ENCODE data around the gene PML.
A peak's percentile ranks its signal among the peaks of the same experiment; 100 is the strongest.

PML gene

DNA sequence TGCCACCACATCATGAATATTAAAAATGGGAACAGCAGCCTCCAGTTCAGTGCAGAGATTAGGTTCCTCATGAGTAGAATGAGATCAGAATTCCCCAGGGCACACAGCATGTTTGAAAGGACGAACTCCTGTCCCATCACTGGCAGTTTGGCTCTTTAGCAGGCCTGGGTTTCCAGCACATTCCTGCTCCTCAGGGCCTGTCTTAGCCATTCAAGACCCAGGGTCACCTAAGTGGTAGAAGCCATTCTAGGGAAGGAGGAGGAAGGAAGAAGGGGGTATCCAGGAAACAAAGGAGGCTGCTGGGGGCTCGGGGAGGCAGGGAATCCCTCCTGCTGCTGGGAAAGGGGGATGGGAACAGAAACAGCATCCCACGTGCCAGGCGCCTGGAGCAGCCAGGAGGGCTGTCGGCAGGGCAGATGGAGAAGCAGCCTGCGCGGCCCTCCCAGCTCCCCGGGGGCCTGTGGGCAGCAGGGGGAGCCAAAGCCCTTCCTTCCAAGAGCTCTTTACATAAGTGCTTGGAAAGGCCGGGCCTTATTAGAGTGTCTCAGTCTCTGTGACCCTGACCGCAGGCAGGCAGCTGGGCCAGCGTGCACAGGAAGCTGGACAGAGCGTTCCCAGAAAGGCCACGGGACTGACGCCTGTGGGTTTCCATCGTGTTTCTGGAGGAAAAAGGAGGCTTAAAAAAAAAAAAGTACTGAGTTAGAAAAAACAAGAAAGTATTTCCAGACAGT, 43.5 kb upstream of the PML start:
- peak; percentile 57 for FAIRE-seq
- TF ChIP-seq POLR2A (IDR thresholded peaks at IDR 0.05; ENCODE audit: low read depth, low read length) = no peak
- TF ChIP-seq POLR2AphosphoS5 (IDR thresholded peaks at IDR 0.05; ENCODE audit: low read depth, low read length) = no peak
- no peak for TF ChIP-seq TAF1 (IDR thresholded peaks at IDR 0.05; ENCODE audit: low read depth, low read length)
- no peak for TF ChIP-seq SPI1 (IDR thresholded peaks at IDR 0.05; ENCODE audit: low read depth, low read length)
- TF ChIP-seq PAX5 (IDR thresholded peaks at IDR 0.05; ENCODE audit: insufficient read depth, low read length, severe bottlenecking) = no peak
- TF ChIP-seq POU2F2 (IDR thresholded peaks at IDR 0.05; ENCODE audit: low read depth, low read length) = no peak
- peak; percentile 81 for DNase-seq (ENCODE audit: insufficient read length, low spot score)

DNA sequence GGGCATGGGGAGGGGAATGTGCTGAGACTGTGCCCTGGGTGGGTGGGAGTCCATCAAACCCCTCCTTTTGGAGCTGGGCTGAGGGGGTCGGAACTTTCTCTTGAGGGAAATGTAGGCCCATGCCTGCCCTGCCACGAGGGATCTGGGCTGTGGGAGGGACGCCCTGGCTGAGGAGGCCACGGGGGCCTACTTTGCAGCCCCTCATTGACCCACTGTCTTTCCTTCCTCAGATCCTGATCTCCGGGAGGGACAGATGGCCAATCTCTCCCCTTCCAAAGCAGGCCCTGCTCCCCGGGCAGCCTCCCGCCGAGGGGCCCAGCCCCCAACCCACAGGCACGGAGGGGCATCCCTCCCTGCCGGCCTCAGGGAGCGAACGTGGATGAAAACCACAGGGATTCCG, 42.9 kb upstream of the PML start:
- FAIRE-seq (no peak), DNase-seq (ENCODE audit: insufficient read length, low spot score) (no peak)
- TF ChIP-seq SPI1 (IDR thresholded peaks at IDR 0.05; ENCODE audit: low read depth, low read length) = no peak
- no peak for TF ChIP-seq PAX5 (IDR thresholded peaks at IDR 0.05; ENCODE audit: insufficient read depth, low read length, severe bottlenecking)
- TF ChIP-seq POU2F2 (IDR thresholded peaks at IDR 0.05; ENCODE audit: low read depth, low read length) = no peak

DNA sequence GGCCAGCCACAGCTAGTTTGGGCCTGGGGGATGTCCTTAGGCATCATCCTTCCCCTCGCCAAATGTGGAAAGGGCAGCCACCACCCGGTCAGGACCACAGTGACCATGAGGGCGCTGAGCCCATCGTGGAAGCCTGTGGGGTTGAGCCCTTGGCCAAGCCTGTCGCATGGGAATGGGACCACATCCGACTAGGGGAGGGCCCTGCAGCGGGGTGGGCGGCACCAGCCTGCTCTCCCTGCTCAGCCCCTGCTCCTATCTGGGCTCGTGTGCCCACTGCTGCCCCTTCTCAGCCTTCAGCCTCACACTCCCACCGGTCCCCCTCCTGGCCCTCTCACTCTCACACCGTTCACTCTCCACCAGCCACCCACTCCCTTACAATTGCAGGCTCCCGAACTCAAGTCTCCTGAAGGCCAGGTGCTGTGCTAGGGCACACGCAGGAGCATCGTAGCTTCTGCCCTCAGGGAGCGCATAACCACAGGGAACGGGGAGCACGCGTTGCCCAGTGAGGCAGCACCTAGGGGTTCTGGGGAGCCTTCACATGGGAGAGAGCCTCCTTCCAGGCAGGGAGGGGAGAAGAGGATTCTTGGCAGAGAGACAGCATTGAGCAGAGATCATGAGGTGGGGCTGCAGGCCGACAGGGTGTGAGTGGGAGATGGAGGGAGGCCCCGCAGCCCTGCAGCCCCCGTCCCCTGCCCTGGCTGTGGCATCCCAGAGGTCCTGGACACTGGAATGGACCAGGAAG, 42.2 kb upstream of the PML start:
- DNase-seq (ENCODE audit: insufficient read length, low spot score) (no peak), FAIRE-seq (no peak)
- TF ChIP-seq POLR2A (IDR thresholded peaks at IDR 0.05; ENCODE audit: low read depth, low read length) (no peak), TAF1 (IDR thresholded peaks at IDR 0.05; ENCODE audit: low read depth, low read length) (no peak), SPI1 (IDR thresholded peaks at IDR 0.05; ENCODE audit: low read depth, low read length) (no peak), POU2F2 (IDR thresholded peaks at IDR 0.05; ENCODE audit: low read depth, low read length) (no peak), PAX5 (IDR thresholded peaks at IDR 0.05; ENCODE audit: insufficient read depth, low read length, severe bottlenecking) (no peak), POLR2AphosphoS5 (IDR thresholded peaks at IDR 0.05; ENCODE audit: low read depth, low read length) (no peak)

DNA sequence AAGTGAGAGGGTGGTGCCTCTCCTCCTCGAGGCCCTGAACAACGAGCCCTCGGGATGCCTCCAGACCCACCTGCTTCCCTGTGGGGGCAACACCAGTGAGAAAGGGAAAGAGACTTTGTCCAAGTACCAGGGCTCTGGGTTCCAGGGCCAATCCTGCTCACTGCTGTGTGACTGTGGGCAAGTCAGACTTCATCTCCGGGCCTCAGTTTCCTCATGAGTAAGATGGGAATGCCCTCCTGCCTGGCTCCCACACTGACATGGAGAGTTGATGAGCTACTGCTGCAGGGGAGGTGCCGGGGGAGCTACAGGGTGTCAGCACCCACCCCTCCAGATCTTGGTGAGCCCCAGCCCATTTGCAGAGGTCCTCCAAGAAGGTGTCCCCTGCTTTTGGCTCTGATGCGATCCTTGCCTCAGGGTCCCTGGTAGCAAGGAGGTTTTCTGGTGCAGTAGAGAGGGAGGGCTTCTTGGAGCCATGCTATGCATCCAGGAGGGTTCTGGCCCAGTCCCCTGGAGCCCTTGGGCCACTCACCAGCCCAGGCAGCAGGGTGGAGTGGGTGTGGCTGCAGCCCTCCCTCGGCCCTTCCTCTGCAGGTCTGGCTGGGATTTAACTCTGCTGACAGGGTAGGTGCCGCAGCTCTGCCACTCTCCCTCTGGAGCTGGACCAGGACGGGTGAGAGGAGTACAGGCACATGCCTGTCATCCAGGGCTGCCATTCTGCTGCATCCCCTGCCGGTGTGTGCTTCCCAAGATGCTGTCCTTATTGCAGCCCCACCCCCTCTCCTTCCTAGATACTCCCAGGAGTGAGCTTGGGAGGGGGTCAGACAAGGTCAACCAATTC, 41.4 kb upstream of the PML start:
- no peak for FAIRE-seq

DNA sequence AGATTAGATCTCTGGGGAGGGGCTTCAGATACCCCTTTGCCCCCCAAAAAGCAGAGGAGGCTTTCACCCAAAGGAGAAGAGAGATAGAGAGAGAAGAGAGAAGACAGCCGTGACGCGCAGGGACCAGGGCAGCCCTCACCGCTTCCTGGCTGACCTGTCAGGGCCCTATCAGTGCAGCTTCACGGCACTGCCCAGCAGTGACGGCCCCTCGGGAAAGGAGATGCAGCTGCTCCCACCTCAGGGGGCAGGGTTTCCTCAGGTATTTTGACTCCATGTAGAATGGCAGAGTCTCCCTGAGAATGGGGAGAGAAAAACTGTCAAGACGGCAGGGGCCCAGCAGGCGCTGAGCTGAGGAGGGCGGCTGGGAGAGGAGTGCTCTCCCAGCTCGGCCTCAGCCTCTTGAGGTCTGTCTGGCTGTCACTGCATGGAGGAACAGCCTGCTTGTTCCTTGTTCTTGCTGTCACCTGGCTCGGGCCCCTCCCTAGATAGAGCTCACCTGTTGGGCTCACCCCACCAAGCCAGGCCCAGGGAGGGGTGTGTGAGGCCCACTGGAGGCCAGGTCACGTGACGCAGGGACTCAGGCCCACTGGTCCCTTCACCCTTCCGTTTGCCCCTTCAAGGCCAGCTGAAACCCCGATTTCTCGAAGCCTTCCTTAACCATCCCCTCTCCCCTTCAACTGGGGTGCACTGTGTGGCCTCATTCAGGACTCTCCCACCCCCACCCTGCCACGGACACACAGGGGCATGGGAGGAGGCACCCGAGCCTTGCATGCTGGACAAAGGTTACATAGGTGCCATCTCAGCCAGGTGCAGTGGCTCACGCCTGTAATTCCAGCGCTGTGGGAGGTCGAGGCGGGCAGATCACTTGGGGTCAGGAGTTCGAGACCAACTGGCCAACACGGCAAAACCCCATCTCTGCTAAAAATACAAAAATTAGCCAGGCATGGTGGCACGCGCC, 40.0 kb upstream of the PML start:
- no peak for DNase-seq (ENCODE audit: insufficient read length, low spot score)
- FAIRE-seq = no peak
- TF ChIP-seq SPI1 (IDR thresholded peaks at IDR 0.05; ENCODE audit: low read depth, low read length) (no peak), POLR2AphosphoS5 (IDR thresholded peaks at IDR 0.05; ENCODE audit: low read depth, low read length) (no peak), POU2F2 (IDR thresholded peaks at IDR 0.05; ENCODE audit: low read depth, low read length) (no peak), POLR2A (IDR thresholded peaks at IDR 0.05; ENCODE audit: low read depth, low read length) (no peak), PAX5 (IDR thresholded peaks at IDR 0.05; ENCODE audit: insufficient read depth, low read length, severe bottlenecking) (no peak), TAF1 (IDR thresholded peaks at IDR 0.05; ENCODE audit: low read depth, low read length) (no peak)

More for the DNA sequence above, 41.4 kb upstream of the PML start:
- TF ChIP-seq POU2F2 (IDR thresholded peaks at IDR 0.05; ENCODE audit: low read depth, low read length) (no peak), SPI1 (IDR thresholded peaks at IDR 0.05; ENCODE audit: low read depth, low read length) (no peak), PAX5 (IDR thresholded peaks at IDR 0.05; ENCODE audit: insufficient read depth, low read length, severe bottlenecking) (no peak), POLR2A (IDR thresholded peaks at IDR 0.05; ENCODE audit: low read depth, low read length) (no peak), POLR2AphosphoS5 (IDR thresholded peaks at IDR 0.05; ENCODE audit: low read depth, low read length) (no peak), TAF1 (IDR thresholded peaks at IDR 0.05; ENCODE audit: low read depth, low read length) (no peak)
- DNase-seq (ENCODE audit: insufficient read length, low spot score) = peak; percentile 3

DNA sequence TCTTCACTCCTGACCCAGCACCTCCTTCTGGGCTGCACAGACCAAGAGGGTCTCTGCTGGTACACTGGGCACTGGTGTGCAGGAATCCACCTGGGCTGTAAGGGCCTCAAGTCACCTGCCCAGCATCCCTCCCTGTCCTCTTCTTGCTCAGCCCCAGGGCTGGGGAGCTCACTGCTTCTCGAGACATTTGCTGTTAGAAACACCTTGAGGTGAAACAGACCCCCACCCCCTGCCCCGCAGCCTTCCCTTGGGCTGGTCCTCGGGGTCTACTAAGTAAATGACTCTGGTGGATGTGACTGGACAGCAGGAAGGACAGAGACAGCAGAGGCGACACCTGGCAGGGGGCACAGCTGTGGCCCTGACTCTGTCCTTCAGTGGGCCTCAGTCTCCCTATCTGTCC, 39.2 kb upstream of the PML start:
- no peak for FAIRE-seq
- TF ChIP-seq POU2F2 (IDR thresholded peaks at IDR 0.05; ENCODE audit: low read depth, low read length) (no peak), SPI1 (IDR thresholded peaks at IDR 0.05; ENCODE audit: low read depth, low read length) (no peak), POLR2A (IDR thresholded peaks at IDR 0.05; ENCODE audit: low read depth, low read length) (no peak), POLR2AphosphoS5 (IDR thresholded peaks at IDR 0.05; ENCODE audit: low read depth, low read length) (no peak), TAF1 (IDR thresholded peaks at IDR 0.05; ENCODE audit: low read depth, low read length) (no peak), PAX5 (IDR thresholded peaks at IDR 0.05; ENCODE audit: insufficient read depth, low read length, severe bottlenecking) (no peak)
- DNase-seq (ENCODE audit: insufficient read length, low spot score) = no peak

DNA sequence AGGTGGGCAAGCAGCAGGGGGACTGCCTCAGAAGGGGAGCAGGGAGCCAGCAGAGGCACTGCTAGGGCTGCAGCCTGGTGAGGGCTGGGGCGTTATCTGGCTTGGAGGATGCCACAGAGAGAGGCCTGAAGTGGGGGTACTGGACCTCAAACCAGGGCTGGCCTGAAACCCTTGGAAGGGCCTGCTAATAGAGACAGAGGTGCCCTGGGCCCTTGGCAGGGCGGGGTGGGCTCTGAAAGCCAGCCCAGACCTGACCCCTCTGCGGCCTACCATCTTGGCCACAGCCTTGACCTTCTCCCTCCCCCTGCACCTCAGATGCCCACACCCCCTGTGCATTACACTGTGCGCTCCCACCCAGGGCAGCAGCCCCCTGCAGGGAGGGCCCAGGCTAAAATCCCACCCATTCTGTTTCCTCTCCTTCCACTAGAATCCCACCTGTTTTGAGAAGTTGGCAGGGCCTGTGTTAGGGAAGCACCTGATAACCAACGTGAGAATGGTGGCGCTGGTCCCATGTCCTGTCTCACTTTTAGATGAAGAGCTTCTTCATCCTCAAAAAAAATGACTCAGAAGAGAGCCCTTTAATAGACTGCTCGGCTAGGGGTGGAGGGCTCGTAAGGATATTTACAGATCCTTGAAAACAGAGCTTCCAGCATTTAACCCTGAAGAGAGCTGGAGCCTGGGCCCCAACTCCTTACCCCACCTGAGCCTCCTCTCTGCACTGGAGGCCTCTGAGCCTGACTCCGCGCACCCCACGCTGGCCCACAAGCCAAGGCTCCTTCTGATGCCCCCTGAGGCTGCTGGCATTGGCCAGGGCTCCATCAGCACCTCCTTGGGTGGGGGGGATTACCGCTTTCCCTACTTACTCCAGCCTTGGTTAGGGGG, 38.4 kb upstream of the PML start:
- FAIRE-seq (no peak), DNase-seq (ENCODE audit: insufficient read length, low spot score) (peak; percentile 2)
- TF ChIP-seq POLR2A (IDR thresholded peaks at IDR 0.05; ENCODE audit: low read depth, low read length) (no peak), PAX5 (IDR thresholded peaks at IDR 0.05; ENCODE audit: insufficient read depth, low read length, severe bottlenecking) (no peak), SPI1 (IDR thresholded peaks at IDR 0.05; ENCODE audit: low read depth, low read length) (no peak), POLR2AphosphoS5 (IDR thresholded peaks at IDR 0.05; ENCODE audit: low read depth, low read length) (no peak), POU2F2 (IDR thresholded peaks at IDR 0.05; ENCODE audit: low read depth, low read length) (no peak), TAF1 (IDR thresholded peaks at IDR 0.05; ENCODE audit: low read depth, low read length) (no peak)

Measured in GM12891 (cell line).